IMR-90 (cell line): ENCODE results near the gene C6orf58. TPM values are rescaled to one million over a fixed set of nuclear protein-coding genes. Genes with fewer than 3 reads are reported as not detected.

ENCODE experiments used
- ATAC-seq: fragments of 200-7000 bp; cut with Tn5 transposase; 2 replicates; pipeline ENCODE4 v1.9.1; 2020; ENCODE audit warnings: low read depth, mild to moderate bottlenecking, moderate library complexity
- BruUV-seq: library from RNA; stranded (reverse); fragments of 400-500 nt; replicated peaks from 2 replicates; lab custom pipeline; 2021; lab: Mats Ljungman, UMichigan
- CTCF ChIA-PET: fragments of 300-600 bp; formaldehyde crosslinking; extraction: SDS; loops from one replicate; lab custom pipeline; 2021; ENCODE audit warnings: antibody characterized with exemption; lab: Yijun Ruan, JAX
- POLR2A ChIA-PET: fragments of 300-600 bp; sonication (Branson Sonifier 250); formaldehyde crosslinking; loops from one replicate; lab custom pipeline; 2022; ENCODE audit warnings: antibody characterized with exemption; ENCODE audit not compliant: unreplicated experiment; lab: Charles Lee
- DNase-seq: peaks from one replicate; pipeline ENCODE4 v3.0.0; 2013
- H2AFZ ChIP-seq: replicated peaks from 2 replicates; pipeline ENCODE3; 2013; ENCODE audit warnings: low read length, mild to moderate bottlenecking; ENCODE audit not compliant: poor library complexity
- H2AK5ac ChIP-seq: 2 replicates; pipeline ENCODE4 v1.6.1; 2013; ENCODE audit warnings: low read depth, low read length, inconsistent platforms
- H2AK9ac ChIP-seq: replicated peaks from 2 replicates; pipeline ENCODE3; 2013; ENCODE audit warnings: mild to moderate bottlenecking, low read depth, low read length, moderate library complexity; ENCODE audit not compliant: poor library complexity
- H2BK120ac ChIP-seq: 2 replicates; pipeline ENCODE4 v1.6.1; 2013; ENCODE audit warnings: low read depth, low read length, inconsistent platforms
- H2BK15ac ChIP-seq: 3 replicates; pipeline ENCODE4 v1.6.1; 2013; ENCODE audit warnings: low read depth, low read length, inconsistent platforms
- H2BK20ac ChIP-seq: 2 replicates; pipeline ENCODE4 v1.6.1; 2013; ENCODE audit warnings: low read depth, mild to moderate bottlenecking, inconsistent platforms, low read length, moderate library complexity
- H2BK5ac ChIP-seq: 2 replicates; pipeline ENCODE4 v1.6.1; 2013; ENCODE audit warnings: mild to moderate bottlenecking, low read depth, low read length, inconsistent platforms; ENCODE audit not compliant: poor library complexity, severe bottlenecking
- H3K14ac ChIP-seq: replicated peaks from 2 replicates; pipeline ENCODE4 v1.6.1; 2013; ENCODE audit warnings: low read depth, low read length, inconsistent platforms
- H3K18ac ChIP-seq: 2 replicates; pipeline ENCODE4 v1.6.1; 2013; ENCODE audit warnings: low read depth, low read length, control low read depth
- H3K23ac ChIP-seq: 2 replicates; pipeline ENCODE4 v1.6.1; 2013; ENCODE audit warnings: low read depth, low read length, inconsistent platforms
- H3K27ac ChIP-seq: 2 replicates; pipeline ENCODE4 v1.5.1; 2013; ENCODE audit warnings: mild to moderate bottlenecking, control low read depth, low read length; ENCODE audit not compliant: insufficient read depth
- H3K27me3 ChIP-seq: 2 replicates; pipeline ENCODE4 v1.6.1; 2013; ENCODE audit warnings: low read length; ENCODE audit not compliant: control insufficient read depth, insufficient read depth
- H3K36me3 ChIP-seq: 2 replicates; pipeline ENCODE4 v1.6.1; 2013; ENCODE audit warnings: low read length, mixed read lengths; ENCODE audit not compliant: control insufficient read depth, insufficient read depth
- H3K4ac ChIP-seq: 2 replicates; pipeline ENCODE4 v1.6.1; 2013; ENCODE audit warnings: low read depth, low read length, inconsistent platforms
- H3K4me1 ChIP-seq: 2 replicates; pipeline ENCODE4 v1.6.1; 2013; ENCODE audit warnings: low read length, mixed read lengths; ENCODE audit not compliant: control insufficient read depth, insufficient read depth
- H3K4me2 ChIP-seq: 2 replicates; pipeline ENCODE4 v1.6.1; 2013; ENCODE audit warnings: low read depth, mild to moderate bottlenecking, control low read depth, low read length, moderate library complexity
- H3K4me3 ChIP-seq: 2 replicates; pipeline ENCODE4 v1.5.1; 2013; ENCODE audit warnings: low read depth, mild to moderate bottlenecking, control low read depth, low read length, moderate library complexity; ENCODE audit not compliant: insufficient read depth
- H3K56ac ChIP-seq: 2 replicates; pipeline ENCODE4 v1.6.1; 2013; ENCODE audit warnings: low read length, inconsistent platforms; ENCODE audit not compliant: insufficient read depth; ENCODE audit errors: extremely low read depth
- H3K79me1 ChIP-seq, 2 experiments: 2 replicates each; pipeline ENCODE4 v1.6.1; 2013; ENCODE audit warnings: low read length in 2 of 2, inconsistent platforms in 1 of 2, low read depth in 1 of 2
- H3K9ac ChIP-seq: 2 replicates; pipeline ENCODE4 v1.6.1; 2013; ENCODE audit warnings: low read depth, low read length, control low read depth
- H3K9me1 ChIP-seq: 2 replicates; pipeline ENCODE4 v1.6.1; 2013; ENCODE audit warnings: low read length, inconsistent platforms; ENCODE audit not compliant: insufficient read depth
- H3K9me3 ChIP-seq: 2 replicates; pipeline ENCODE4 v1.6.1; 2013; ENCODE audit warnings: low read length; ENCODE audit not compliant: control insufficient read depth, insufficient read depth
- H4K20me1 ChIP-seq: 2 replicates; pipeline ENCODE4 v1.6.1; 2013; ENCODE audit warnings: low read length, inconsistent platforms; ENCODE audit not compliant: insufficient read depth
- H4K5ac ChIP-seq: 2 replicates; pipeline ENCODE4 v1.6.1; 2013; ENCODE audit warnings: mild to moderate bottlenecking, low read depth, low read length, control low read depth
- H4K8ac ChIP-seq, 2 experiments: 2 replicates each; pipeline ENCODE4 v1.6.1; 2013; ENCODE audit warnings: low read depth in 2 of 2, low read length in 2 of 2, control low read depth in 1 of 2, inconsistent platforms in 1 of 2
- H4K91ac ChIP-seq: 2 replicates; pipeline ENCODE4 v1.6.1; 2013; ENCODE audit warnings: low read depth, low read length, inconsistent platforms; ENCODE audit not compliant: insufficient read depth
- FOS ChIP-seq: fragments of 150-350 bp; IDR thresholded peaks from 2 replicates; pipeline ENCODE4 v1.6.1; 2016; ENCODE audit warnings: low read depth, low read length
- POLR2A ChIP-seq: IDR thresholded peaks from 2 replicates; pipeline ENCODE4 v1.6.1; 2012; ENCODE audit warnings: mild to moderate bottlenecking, low read depth, low read length
- SMC3 ChIP-seq: fragments of 150-350 bp; IDR thresholded peaks from 2 replicates; pipeline ENCODE4 v1.6.1; 2016; ENCODE audit warnings: low read depth, mild to moderate bottlenecking, antibody characterized with exemption, low read length, moderate library complexity
- whole genome bisulfite sequencing, 2 experiments: methylation state at CpG; one replicate each; pipeline versions ENCODE4 v1.1.5 to v1.1.7; 2013; ENCODE audit warnings: missing lambda C conversion rate in 2 of 2; ENCODE audit not compliant: insufficient read length in 1 of 2; ENCODE audit errors: extremely low coverage in 2 of 2; 5-methylcytosine and 5-hydroxymethylcytosine counted together
- dilution Hi-C: fragments of 300-500 bp; cut with HindIII; formaldehyde crosslinking; loops from one replicate; pipeline ENCODE4 v1.14.3; 2018; ENCODE audit warnings: low sequenced_read_pairs; ENCODE audit not compliant: unreplicated experiment
- in situ Hi-C: fragments of 300-500 bp; cut with MboI; formaldehyde crosslinking; loops from 3 replicates; pipeline ENCODE4 v1.14.3; 2019; ENCODE audit warnings: low sequenced_read_pairs, inconsistent platforms, mixed read lengths
- intact Hi-C: fragments of 100-400 bp; cut with micrococcal nuclease; formaldehyde crosslinking; loops from 2 replicates; pipeline ENCODE4 v1.10.0; 2022
- polyA plus RNA-seq, 3 experiments: library from polyadenylated mRNA; depleted of rRNA; stranded (reverse); fragments of >200 nt; gene quantifications; 2 replicates each; pipeline ENCODE4 v1.2.3, GENCODE V29; 2012; ENCODE audit warnings: low replicate concordance in 1 of 3
- total RNA-seq: library from RNA; depleted of rRNA; stranded (reverse); fragments of >200 nt; gene quantifications from 2 replicates; pipeline ENCODE4 v1.2.3, GENCODE V29; 2012
- TF ChIP-seq, protein P1 (sequence below): fragments of 150-350 bp; IDR thresholded peaks from 2 replicates; pipeline ENCODE4 v1.6.1; 2017; ENCODE audit warnings: mild to moderate bottlenecking, antibody characterized with exemption, low read length, low read depth
- TF ChIP-seq, protein P2 (sequence below): conservative IDR thresholded peaks from 2 replicates; pipeline ENCODE4 v1.5.1; 2012; ENCODE audit warnings: mild to moderate bottlenecking, low read depth, low read length, improper control_type of control experiment

Gene C6orf58
- total and polyA plus RNA-seq, 2 of the 4 experiments (the other 2 are of a cell fraction) = 0.09 TPM; not detected in 1

DNA sequence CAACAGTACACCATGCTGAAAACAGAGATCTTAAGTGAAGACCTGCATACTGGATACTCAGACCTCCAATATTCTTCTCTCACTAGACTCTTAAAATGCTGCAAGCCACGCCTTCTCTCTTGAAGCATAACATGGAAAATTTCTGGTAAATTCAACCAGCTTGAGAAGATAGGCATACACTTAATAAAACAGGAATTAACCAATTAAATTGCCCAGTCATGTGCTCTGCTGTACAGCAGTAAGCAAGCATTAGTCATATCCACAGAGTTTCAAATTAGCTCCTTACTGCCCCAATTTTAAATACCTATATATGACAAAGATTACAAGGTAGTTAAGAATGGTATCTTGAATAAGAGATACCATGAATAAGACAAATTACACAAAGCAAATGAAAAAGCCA is 53.8 kb downstream of the C6orf58 start:
- dilution Hi-C loops = no loop called here
- POLR2A ChIA-PET = no interaction called here
- Histone ChIP-seq H3K23ac (no peak overlapping the region), H2AK9ac (no peak overlapping the region), H2BK15ac (no peak overlapping the region), H3K36me3 (no peaks in the 10 kb centered on the region), H3K14ac (no peak overlapping the region), H4K91ac (no peak overlapping the region), H4K8ac (no peak overlapping the region), H2AFZ (no peak overlapping the region), H4K20me1 (no peaks in the 10 kb centered on the region), H3K4me3 (no peak overlapping the region), H2AK5ac (no peak overlapping the region), H2BK20ac (no peak overlapping the region), H3K56ac (no peak overlapping the region), H3K9ac (no peak overlapping the region), H3K4me1 (no peaks in the 10 kb centered on the region), H3K4ac (no peak overlapping the region), H3K4me2 (no peak overlapping the region), H2BK120ac (no peak overlapping the region), H3K79me1 (no peaks in the 10 kb centered on the region), H3K9me1 (no peaks in the 10 kb centered on the region), H3K27me3 (no peaks in the 10 kb centered on the region; the same call in 1 of the 2 replicates), H2BK5ac (no peak overlapping the region), H3K27ac (no peak overlapping the region), H4K5ac (no peak overlapping the region), H3K9me3 (no peaks in the 10 kb centered on the region), H3K18ac (no peak overlapping the region)
- no TSS peak for BruUV-seq
- ATAC-seq (no peak), DNase-seq (no peak)
- no CpG with 5 or more reads among the region's 1 CpG for WGBS, 2 experiments
- TF ChIP-seq SMC3 = no peak
- TF ChIP-seq, protein P1, sequence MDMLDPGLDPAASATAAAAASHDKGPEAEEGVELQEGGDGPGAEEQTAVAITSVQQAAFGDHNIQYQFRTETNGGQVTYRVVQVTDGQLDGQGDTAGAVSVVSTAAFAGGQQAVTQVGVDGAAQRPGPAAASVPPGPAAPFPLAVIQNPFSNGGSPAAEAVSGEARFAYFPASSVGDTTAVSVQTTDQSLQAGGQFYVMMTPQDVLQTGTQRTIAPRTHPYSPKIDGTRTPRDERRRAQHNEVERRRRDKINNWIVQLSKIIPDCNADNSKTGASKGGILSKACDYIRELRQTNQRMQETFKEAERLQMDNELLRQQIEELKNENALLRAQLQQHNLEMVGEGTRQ = no peak
- TF ChIP-seq POLR2A = no peak
- TF ChIP-seq, protein P2, sequence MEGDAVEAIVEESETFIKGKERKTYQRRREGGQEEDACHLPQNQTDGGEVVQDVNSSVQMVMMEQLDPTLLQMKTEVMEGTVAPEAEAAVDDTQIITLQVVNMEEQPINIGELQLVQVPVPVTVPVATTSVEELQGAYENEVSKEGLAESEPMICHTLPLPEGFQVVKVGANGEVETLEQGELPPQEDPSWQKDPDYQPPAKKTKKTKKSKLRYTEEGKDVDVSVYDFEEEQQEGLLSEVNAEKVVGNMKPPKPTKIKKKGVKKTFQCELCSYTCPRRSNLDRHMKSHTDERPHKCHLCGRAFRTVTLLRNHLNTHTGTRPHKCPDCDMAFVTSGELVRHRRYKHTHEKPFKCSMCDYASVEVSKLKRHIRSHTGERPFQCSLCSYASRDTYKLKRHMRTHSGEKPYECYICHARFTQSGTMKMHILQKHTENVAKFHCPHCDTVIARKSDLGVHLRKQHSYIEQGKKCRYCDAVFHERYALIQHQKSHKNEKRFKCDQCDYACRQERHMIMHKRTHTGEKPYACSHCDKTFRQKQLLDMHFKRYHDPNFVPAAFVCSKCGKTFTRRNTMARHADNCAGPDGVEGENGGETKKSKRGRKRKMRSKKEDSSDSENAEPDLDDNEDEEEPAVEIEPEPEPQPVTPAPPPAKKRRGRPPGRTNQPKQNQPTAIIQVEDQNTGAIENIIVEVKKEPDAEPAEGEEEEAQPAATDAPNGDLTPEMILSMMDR = no peak
- no peak for TF ChIP-seq FOS
- in situ Hi-C loops = no loop called here
- intact Hi-C loops = no loop called here
- CTCF ChIA-PET = no interaction called here
